ENCODE results near the gene INTS1.

DNA sequence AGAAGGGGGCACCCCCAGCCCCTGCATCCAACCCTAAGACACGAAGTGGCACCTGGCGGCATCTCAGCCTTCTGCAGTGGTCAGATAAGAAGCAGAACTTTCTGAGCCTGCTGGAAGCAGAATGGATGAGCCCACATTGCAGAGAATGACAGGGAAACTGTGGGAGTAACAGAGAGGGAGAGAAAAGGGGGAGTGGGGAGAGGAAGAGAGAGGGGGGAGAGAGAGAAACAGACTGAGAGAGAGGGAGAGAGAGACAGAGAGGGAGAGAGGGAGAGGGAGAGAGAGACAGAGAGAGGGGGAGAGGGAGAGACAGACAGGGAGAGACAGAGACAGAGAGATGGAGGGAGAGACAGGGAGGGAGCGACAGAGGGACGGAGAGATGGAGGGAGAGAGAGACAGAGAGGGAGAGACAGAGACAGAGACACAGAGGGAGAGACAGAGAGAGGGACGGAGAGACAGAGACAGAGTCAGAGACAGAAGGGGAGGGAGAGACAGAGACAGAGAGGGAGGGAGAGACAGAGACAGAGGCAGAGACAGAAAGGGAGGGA is 80.9 kb downstream of the INTS1 start:
- TF ChIP-seq BHLHE40 (IDR thresholded peaks at IDR 0.05; ENCODE audit: borderline replicate concordance) (no peak), CTBP1 (IDR thresholded peaks at IDR 0.05; ENCODE audit: borderline replicate concordance) (no peak), SP1 (IDR thresholded peaks at IDR 0.05) (no peak), FOXK2 (IDR thresholded peaks at IDR 0.05) (no peak), TARDBP (IDR thresholded peaks at IDR 0.05) (no peak), L3MBTL2 (conservative IDR thresholded peaks at IDR 0.05) (no peak), SUZ12 (IDR thresholded peaks at IDR 0.05) (no peak)
- TF ChIP-seq, protein P1, sequence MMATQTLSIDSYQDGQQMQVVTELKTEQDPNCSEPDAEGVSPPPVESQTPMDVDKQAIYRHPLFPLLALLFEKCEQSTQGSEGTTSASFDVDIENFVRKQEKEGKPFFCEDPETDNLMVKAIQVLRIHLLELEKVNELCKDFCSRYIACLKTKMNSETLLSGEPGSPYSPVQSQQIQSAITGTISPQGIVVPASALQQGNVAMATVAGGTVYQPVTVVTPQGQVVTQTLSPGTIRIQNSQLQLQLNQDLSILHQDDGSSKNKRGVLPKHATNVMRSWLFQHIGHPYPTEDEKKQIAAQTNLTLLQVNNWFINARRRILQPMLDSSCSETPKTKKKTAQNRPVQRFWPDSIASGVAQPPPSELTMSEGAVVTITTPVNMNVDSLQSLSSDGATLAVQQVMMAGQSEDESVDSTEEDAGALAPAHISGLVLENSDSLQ (IDR thresholded peaks at IDR 0.05): no peak
